ENCODE data around the gene EOLA1.
"Not testable (repeated sequence)": the region's sequence is repeated elsewhere in the genome, so short reads cannot be mapped to it uniquely, and the experiment has no call there.

DNA sequence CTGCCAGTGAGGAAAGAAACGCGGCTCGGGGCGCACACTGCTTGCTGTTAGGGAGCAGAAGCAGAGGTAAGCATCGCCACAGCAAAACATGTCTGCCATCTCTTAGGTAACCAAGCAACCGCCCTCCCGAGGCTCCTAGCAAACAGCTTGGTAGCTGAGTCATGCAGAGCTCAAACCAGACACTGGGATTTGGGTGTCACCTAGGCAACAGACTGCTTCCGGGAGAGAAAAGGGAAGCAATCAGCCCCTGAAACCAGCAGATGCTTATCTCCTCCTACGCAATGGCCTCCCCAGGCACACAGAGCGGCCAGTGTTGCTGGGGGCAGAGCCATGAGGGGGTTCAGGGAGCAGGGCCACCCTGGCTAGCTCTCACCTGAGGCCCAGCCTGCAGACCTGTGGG, 37.4 kb upstream of the EOLA1 start:
- TF ChIP-seq, protein P1, sequence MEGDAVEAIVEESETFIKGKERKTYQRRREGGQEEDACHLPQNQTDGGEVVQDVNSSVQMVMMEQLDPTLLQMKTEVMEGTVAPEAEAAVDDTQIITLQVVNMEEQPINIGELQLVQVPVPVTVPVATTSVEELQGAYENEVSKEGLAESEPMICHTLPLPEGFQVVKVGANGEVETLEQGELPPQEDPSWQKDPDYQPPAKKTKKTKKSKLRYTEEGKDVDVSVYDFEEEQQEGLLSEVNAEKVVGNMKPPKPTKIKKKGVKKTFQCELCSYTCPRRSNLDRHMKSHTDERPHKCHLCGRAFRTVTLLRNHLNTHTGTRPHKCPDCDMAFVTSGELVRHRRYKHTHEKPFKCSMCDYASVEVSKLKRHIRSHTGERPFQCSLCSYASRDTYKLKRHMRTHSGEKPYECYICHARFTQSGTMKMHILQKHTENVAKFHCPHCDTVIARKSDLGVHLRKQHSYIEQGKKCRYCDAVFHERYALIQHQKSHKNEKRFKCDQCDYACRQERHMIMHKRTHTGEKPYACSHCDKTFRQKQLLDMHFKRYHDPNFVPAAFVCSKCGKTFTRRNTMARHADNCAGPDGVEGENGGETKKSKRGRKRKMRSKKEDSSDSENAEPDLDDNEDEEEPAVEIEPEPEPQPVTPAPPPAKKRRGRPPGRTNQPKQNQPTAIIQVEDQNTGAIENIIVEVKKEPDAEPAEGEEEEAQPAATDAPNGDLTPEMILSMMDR (IDR thresholded peaks at IDR 0.05): not testable (repeated sequence)
- TF ChIP-seq POLR2A (IDR thresholded peaks at IDR 0.05): not testable (repeated sequence)
